ENCODE measurements around the gene MAP1LC3B2.

DNA sequence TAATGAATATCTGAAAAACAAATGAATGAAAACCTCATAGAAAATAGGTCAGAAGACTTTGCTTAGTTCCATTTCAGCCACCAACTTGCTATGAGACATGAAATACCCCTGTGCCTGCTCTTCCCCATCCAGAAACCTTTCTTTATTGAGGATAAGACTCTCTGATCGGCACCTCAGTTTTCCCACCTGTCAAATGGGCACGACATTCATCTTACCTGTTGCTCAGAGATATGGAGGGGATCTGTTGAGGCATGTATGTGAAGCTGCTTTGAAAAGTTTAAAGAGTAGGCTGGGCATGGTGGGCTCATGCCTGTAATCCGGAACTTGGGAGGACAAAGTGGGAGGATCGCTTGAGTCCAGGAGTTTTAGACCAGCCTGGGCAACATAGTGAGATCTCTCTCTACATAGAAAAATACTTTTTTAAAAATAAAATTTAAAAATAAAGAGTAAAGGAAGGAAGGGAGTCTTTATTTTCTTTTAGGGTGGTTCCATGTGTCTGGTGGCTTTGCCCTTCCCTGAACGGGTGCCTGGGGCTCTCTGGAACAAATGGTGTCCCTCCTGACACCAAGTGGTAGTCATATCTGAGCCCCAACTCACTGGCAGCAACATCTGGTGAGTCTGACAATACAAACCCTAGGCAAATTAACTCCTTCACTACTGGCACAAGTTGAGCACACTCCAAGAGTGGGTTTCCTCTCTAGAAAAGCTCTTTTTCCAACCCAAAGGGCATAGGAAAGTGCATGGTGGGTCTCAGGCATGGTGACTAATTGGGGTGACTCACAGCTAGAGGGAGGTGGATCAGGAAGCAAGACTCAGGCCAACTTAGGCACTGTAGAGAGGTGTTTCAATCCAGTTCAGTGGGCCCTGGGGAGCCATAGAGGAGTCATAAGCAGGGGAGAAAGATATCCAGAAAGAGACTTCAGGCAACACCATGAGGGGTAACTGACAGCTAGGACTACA lies 42.1 kb downstream of the MAP1LC3B2 start:
- TF ChIP-seq POLR2A (IDR thresholded peaks at IDR 0.05), result no peak
- TF ChIP-seq, protein P1, sequence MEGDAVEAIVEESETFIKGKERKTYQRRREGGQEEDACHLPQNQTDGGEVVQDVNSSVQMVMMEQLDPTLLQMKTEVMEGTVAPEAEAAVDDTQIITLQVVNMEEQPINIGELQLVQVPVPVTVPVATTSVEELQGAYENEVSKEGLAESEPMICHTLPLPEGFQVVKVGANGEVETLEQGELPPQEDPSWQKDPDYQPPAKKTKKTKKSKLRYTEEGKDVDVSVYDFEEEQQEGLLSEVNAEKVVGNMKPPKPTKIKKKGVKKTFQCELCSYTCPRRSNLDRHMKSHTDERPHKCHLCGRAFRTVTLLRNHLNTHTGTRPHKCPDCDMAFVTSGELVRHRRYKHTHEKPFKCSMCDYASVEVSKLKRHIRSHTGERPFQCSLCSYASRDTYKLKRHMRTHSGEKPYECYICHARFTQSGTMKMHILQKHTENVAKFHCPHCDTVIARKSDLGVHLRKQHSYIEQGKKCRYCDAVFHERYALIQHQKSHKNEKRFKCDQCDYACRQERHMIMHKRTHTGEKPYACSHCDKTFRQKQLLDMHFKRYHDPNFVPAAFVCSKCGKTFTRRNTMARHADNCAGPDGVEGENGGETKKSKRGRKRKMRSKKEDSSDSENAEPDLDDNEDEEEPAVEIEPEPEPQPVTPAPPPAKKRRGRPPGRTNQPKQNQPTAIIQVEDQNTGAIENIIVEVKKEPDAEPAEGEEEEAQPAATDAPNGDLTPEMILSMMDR (IDR thresholded peaks at IDR 0.05), result no peak

Data from upper lobe of left lung (tissue), 4 donors.